Neural progenitor cell (in vitro differentiated cells): ENCODE results near the gene BRD4.

Experiments
- EZH2 ChIP-seq: fragments of 200-600 bp; sonication (generic); IDR thresholded peaks from 2 replicates; pipeline ENCODE4 v1.6.1; 2017; ENCODE audit warnings: antibody characterized with exemption, mild to moderate bottlenecking, moderate library complexity
- TF ChIP-seq, protein P1 (sequence below): fragments of 200-600 bp; sonication (generic); IDR thresholded peaks from 2 replicates; pipeline ENCODE4 v1.5.1; 2017; ENCODE audit warnings: antibody characterized with exemption, mild to moderate bottlenecking

DNA sequence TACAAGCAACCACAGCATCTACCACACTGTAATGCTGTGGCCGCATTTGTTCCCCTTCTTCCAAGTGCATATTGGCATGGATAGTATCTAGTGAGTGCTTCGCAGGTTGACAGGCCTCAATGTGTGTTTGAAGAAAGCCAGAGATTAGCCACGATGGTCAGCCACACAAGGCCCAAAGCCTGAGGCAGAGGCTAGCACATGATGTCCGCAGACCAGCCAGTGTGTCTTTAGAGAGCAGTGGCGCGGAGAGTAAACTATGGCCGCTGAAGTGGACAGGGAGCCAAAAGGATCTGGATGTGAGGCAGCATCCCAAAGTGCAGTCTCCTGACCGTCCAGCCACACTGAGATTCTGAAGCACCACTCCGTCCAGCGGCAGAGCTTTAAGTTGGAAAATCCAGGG is 36.0 kb downstream of the BRD4 start:
- TF ChIP-seq, protein P1, sequence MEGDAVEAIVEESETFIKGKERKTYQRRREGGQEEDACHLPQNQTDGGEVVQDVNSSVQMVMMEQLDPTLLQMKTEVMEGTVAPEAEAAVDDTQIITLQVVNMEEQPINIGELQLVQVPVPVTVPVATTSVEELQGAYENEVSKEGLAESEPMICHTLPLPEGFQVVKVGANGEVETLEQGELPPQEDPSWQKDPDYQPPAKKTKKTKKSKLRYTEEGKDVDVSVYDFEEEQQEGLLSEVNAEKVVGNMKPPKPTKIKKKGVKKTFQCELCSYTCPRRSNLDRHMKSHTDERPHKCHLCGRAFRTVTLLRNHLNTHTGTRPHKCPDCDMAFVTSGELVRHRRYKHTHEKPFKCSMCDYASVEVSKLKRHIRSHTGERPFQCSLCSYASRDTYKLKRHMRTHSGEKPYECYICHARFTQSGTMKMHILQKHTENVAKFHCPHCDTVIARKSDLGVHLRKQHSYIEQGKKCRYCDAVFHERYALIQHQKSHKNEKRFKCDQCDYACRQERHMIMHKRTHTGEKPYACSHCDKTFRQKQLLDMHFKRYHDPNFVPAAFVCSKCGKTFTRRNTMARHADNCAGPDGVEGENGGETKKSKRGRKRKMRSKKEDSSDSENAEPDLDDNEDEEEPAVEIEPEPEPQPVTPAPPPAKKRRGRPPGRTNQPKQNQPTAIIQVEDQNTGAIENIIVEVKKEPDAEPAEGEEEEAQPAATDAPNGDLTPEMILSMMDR = no peak
- no peak for TF ChIP-seq EZH2
